Activated B cell treated with CpG ODN at 0.5 μM for 24 hours (primary cell): ENCODE results near the gene LYRM9. TPM values are rescaled to one million over a fixed set of nuclear protein-coding genes. Genes with fewer than 3 reads are reported as not detected.

Experiments used
- ATAC-seq: fragments of 200-7000 bp; cut with Tn5 transposase; one replicate; pipeline ENCODE4 v1.10.0; 2021; ENCODE audit warnings: low read depth, mild to moderate bottlenecking, moderate library complexity
- CTCF ChIA-PET: fragments of 350-600 bp; sonication (Branson Sonifier 250); formaldehyde crosslinking; loops from one replicate; lab custom pipeline; 2021; ENCODE audit warnings: antibody characterized with exemption; lab: Charles Lee
- POLR2A ChIA-PET: fragments of 350-600 bp; sonication (Branson Sonifier 250); formaldehyde crosslinking; loops from one replicate; lab custom pipeline; 2021; ENCODE audit warnings: antibody characterized with exemption; lab: Charles Lee
- DNase-seq: peaks from one replicate; pipeline ENCODE4 v3.0.0; 2022
- H3K27ac Mint-ChIP-seq: one replicate; pipeline ENCODE4 v1.8.0; 2020; ENCODE audit warnings: mixed read lengths
- H3K27me3 Mint-ChIP-seq: one replicate; pipeline ENCODE4 v1.8.0; 2021; ENCODE audit warnings: mixed read lengths
- H3K36me3 Mint-ChIP-seq: one replicate; pipeline ENCODE4 v1.8.0; 2021; ENCODE audit warnings: low read depth, mixed read lengths
- H3K4me1 Mint-ChIP-seq: one replicate; pipeline ENCODE4 v1.8.0; 2021; ENCODE audit warnings: mixed read lengths
- H3K4me3 Mint-ChIP-seq: one replicate; pipeline ENCODE4 v1.8.0; 2020; ENCODE audit warnings: mild to moderate bottlenecking, mixed read lengths
- H3K9me3 Mint-ChIP-seq: one replicate; pipeline ENCODE4 v1.8.0; 2020; ENCODE audit warnings: mixed read lengths
- intact Hi-C: fragments of 100-400 bp; cut with micrococcal nuclease; formaldehyde crosslinking; loops from one replicate; pipeline ENCODE4 v1.15.1; 2024
- total RNA-seq: library from RNA; stranded (reverse); gene quantifications from 2 replicates; pipeline ENCODE4 v1.2.3, GENCODE V29; 2022
- TF ChIP-seq, protein P1 (sequence below): fragments of 200-600 bp; IDR thresholded peaks from one replicate; pipeline ENCODE4 v1.8.0; 2022; ENCODE audit warnings: antibody characterized with exemption, mild to moderate bottlenecking

The LYRM9 gene
- total RNA-seq, 1 donor from 2014 or later = 7.2 TPM

DNA sequence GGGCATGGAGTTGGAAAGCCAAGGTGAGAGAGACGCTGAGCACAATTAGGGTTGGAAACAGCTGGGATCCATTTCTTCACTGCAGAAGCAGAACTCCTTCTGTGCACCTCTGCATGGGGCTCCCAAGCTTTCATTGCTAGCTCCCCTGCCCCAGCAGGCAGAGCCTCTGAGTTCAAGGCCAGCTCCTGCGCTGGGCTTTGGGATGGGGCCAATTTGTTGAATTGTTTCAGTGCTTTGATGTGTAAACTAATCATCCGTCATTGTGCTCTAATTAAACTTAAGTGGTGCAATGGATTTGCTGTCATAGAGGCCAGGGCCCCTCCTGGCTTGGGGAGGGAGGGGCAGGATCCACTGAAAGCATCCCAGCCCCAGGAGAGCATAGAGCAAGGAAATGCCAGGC, 13.5 kb upstream of the LYRM9 start:
- Mint-ChIP-seq H3K27me3 (peaks cover 24% of the 10 kb centered on the region), H3K4me3 (no peak overlapping the region), H3K36me3 (no peaks in the 10 kb centered on the region), H3K4me1 (no peaks in the 10 kb centered on the region), H3K9me3 (no peaks in the 10 kb centered on the region), H3K27ac (no peak overlapping the region)
- ATAC-seq (no peak), DNase-seq (no peak)
- TF ChIP-seq, protein P1, sequence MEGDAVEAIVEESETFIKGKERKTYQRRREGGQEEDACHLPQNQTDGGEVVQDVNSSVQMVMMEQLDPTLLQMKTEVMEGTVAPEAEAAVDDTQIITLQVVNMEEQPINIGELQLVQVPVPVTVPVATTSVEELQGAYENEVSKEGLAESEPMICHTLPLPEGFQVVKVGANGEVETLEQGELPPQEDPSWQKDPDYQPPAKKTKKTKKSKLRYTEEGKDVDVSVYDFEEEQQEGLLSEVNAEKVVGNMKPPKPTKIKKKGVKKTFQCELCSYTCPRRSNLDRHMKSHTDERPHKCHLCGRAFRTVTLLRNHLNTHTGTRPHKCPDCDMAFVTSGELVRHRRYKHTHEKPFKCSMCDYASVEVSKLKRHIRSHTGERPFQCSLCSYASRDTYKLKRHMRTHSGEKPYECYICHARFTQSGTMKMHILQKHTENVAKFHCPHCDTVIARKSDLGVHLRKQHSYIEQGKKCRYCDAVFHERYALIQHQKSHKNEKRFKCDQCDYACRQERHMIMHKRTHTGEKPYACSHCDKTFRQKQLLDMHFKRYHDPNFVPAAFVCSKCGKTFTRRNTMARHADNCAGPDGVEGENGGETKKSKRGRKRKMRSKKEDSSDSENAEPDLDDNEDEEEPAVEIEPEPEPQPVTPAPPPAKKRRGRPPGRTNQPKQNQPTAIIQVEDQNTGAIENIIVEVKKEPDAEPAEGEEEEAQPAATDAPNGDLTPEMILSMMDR = no peak
- POLR2A ChIA-PET = no interaction called here
- CTCF ChIA-PET = no interaction called here
- intact Hi-C loops = no loop called here

DNA sequence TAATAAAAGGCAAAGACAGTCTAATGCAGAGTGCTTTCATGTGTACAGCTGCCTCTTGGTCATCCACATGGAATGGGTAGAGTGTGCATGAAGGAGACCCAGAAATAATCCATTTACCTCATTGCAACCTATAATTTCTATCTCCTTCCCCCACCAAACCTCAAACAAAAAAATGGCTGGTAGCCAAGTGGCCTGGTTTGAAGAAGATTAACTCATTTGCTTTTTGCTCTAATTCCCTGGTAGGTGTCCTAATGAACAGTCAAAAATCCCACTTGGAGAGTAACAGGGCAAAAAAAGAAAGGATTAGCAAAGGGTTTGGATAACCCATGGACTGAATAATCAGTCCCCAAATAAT, 13.0 kb upstream of the LYRM9 start:
- TF ChIP-seq, protein P1 = no peak
- intact Hi-C loops = no loop called here
- Mint-ChIP-seq H3K4me3 (no peak overlapping the region), H3K9me3 (no peaks in the 10 kb centered on the region), H3K27me3 (peaks cover 24% of the 10 kb centered on the region), H3K27ac (no peak overlapping the region), H3K36me3 (no peaks in the 10 kb centered on the region), H3K4me1 (no peaks in the 10 kb centered on the region)
- ChIA-PET CTCF (no interaction called here), POLR2A (no interaction called here)
- ATAC-seq (no peak), DNase-seq (no peak)

DNA sequence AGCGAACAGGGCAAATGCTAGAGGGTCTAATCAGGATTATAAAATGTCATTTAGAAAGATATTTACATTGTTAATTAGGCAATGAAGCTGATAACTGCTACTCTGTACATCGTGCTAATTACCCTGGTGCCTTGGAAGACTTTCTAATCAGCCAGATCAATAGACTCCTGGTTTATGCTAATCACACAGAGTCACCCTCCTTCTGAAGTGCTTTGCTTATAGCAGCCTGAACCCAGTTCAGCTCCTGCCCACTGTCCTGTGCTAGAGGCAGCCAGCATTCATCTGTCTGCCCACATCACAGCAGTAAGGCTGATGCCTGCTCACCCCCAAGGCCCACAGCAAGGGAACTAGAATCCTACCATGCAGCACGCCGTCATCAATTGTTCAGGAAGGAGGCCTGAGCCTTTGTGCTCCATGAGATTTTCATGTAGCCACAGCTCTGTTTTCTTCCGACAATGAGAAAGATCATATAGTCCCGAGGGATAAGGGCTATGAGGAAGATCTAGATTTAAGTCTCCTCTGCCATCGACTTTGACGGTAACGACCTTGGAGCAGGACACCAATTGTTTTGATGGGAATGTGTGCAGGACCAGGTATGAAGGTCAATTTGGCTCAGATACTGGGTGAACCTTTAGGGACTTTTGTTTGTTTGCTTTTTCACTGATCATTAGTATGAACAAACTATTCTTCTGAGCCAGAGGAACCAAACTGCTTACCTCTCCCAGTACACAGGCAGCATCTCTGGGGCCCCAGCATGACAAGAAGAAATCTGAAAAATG, 12.5 kb upstream of the LYRM9 start:
- ChIA-PET POLR2A (no interaction called here), CTCF (no interaction called here)
- H3K27me3 Mint-ChIP-seq = peaks cover 24% of the 10 kb centered on the region
- TF ChIP-seq, protein P1 = no peak
- no peak overlapping the region for H3K4me3 Mint-ChIP-seq
- no peaks in the 10 kb centered on the region for H3K36me3 Mint-ChIP-seq
- no peaks in the 10 kb centered on the region for H3K9me3 Mint-ChIP-seq
- ATAC-seq (no peak), DNase-seq (no peak)
- H3K4me1 Mint-ChIP-seq = no peaks in the 10 kb centered on the region
- no peak overlapping the region for H3K27ac Mint-ChIP-seq
- intact Hi-C loops = no loop called here

DNA sequence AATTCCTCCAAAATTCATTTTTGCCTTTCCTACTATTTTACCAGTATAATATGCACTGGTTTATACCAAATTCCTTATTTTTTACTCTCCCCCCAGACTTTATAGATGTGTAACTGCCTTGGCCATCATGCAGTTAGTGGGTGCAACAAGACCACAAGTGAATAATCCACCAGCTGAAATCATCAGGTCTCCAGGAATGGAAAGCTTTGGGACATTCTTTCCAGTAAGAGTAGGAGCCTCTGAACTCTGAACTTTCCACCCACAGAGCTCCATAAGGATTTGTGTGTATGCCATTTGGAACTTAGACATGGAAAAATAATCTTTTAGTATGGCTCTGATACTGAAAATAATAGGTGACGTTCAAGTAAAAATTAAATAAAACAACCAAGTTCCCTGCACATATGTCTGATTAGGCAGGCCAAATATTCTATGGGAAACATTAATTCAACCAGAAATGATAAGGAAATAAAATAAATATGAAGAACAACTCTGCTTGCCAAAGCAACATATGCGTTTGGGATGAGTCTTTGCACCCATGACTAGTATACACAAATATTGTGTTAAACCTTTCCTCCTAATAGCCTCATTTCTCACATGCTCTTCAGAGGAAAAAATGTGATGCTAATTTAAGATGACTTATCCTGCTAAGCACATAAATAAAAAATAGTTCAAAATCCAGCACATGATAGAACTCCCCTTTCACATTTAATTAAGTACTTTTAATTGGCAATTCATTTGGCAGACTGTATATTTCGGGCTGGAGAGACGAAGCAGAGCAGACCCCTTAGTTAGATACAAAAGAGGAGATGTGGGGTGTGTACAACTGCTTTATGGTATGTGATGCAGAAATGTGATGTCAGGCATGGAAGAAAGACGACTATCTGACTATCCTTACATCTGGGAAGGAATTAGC, 11.6 kb upstream of the LYRM9 start:
- Mint-ChIP-seq H3K4me3 (no peak overlapping the region), H3K27me3 (peaks cover 24% of the 10 kb centered on the region), H3K36me3 (no peaks in the 10 kb centered on the region), H3K9me3 (no peaks in the 10 kb centered on the region), H3K27ac (no peak overlapping the region), H3K4me1 (no peaks in the 10 kb centered on the region)
- intact Hi-C loops = no loop called here
- DNase-seq (no peak), ATAC-seq (no peak)
- TF ChIP-seq, protein P1 = no peak
- ChIA-PET POLR2A (no interaction called here), CTCF (no interaction called here)

DNA sequence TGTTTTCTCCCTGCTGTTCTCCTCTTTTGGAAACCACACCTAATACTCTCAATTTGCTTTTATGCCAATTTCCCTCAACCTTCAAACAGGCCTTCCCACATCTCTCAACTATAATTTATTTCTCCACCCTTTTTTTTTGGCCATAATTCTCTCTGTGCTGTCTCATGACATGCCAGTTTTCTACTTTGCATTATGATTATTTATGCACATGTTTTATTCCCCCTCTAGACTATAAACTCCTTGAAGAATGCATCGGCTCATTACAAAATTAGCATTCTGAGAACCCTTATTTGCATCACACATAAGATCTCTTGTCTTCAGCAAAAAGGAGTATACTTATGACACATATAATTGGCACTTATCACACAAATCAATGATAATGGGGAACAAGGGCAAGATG, 10.9 kb upstream of the LYRM9 start:
- DNase-seq (no peak), ATAC-seq (no peak)
- Mint-ChIP-seq H3K27ac (no peak overlapping the region), H3K4me3 (no peak overlapping the region), H3K4me1 (no peaks in the 10 kb centered on the region), H3K9me3 (no peaks in the 10 kb centered on the region), H3K27me3 (peaks cover 23% of the 10 kb centered on the region), H3K36me3 (no peaks in the 10 kb centered on the region)
- intact Hi-C loops = no loop called here
- TF ChIP-seq, protein P1 = no peak
- POLR2A ChIA-PET = no interaction called here
- CTCF ChIA-PET = no interaction called here
